ENCODE results near the gene C1orf159. TPM values are rescaled to one million over a fixed set of nuclear protein-coding genes. Genes with fewer than 3 reads are reported as not detected.
A peak's percentile ranks its signal among the peaks of the same experiment; 100 is the strongest.

The C1orf159 gene
- total RNA-seq, 4 donors from 2014 or later, result 2.8 to 6.4 (median 5.3) TPM

- Histone ChIP-seq H3K36me3 (peaks cover 0 to 3% of the 10 kb centered on the region in 2 donors), H3K27ac (no peak overlapping the region), H3K4me1 (peaks cover 3 to 7% of the 10 kb centered on the region in 2 donors), H3K4me3 (no peak overlapping the region), H3K27me3 (peaks cover 4 to 16% (median 6%) of the 10 kb centered on the region in 3 donors), H3K9me3 (peaks cover 0 to 4% (median 0%) of the 10 kb centered on the region in 3 donors)
- in situ Hi-C loops (cut with MboI; ENCODE audit: low sequenced_read_pairs in 4 of 4) (loop anchor here in 1 of 4 donors (25.0 kb wide), 1 partner anchor 144 kb away; the partner anchor contains the start of gene UBE2J2), intact Hi-C loops (cut with DNase I; ENCODE audit: low total_unique reads) (loop anchor here (10.0 kb wide), 1 partner anchor 83 kb away; no protein-coding TSS in a partner anchor)
- no peak for DNase-seq
- no peak for ATAC-seq
- TF ChIP-seq POLR2A (IDR thresholded peaks at IDR 0.05) (no peak), CTCF (IDR thresholded peaks at IDR 0.05 in 4 of 5, conservative IDR thresholded peaks at IDR 0.05 in 1 of 5) (no peak)
These were observed 2.4 kb upstream of the C1orf159 start for GRCh38 chr1:1118011-1118875.

- intact Hi-C loops (cut with DNase I; ENCODE audit: low total_unique reads) (loop anchor here (10.0 kb wide), 1 partner anchor 83 kb away; no protein-coding TSS in a partner anchor), in situ Hi-C loops (cut with MboI; ENCODE audit: low sequenced_read_pairs in 4 of 4) (loop anchor here in 1 of 4 donors (25.0 kb wide), 1 partner anchor 145 kb away; the partner anchor contains the start of gene UBE2J2)
- peaks cover 4 to 16% (median 6%) of the 10 kb centered on the region in 3 donors for H3K27me3 ChIP-seq
- TF ChIP-seq POLR2A (IDR thresholded peaks at IDR 0.05) (no peak), CTCF (IDR thresholded peaks at IDR 0.05 in 4 of 5, conservative IDR thresholded peaks at IDR 0.05 in 1 of 5) (no peak)
- no peak overlapping the region for H3K4me3 ChIP-seq
- ATAC-seq (no peak), DNase-seq (no peak)
- H3K9me3 ChIP-seq, result peaks cover 0 to 6% (median 0%) of the 10 kb centered on the region in 3 donors
- no peak overlapping the region for H3K27ac ChIP-seq
- peaks cover 0 to 7% of the 10 kb centered on the region in 2 donors for H3K36me3 ChIP-seq
- H3K4me1 ChIP-seq, result peaks cover 3 to 7% of the 10 kb centered on the region in 2 donors
These were observed 1.6 kb upstream of the C1orf159 start for GRCh38 chr1:1117469-1117831.

DNA sequence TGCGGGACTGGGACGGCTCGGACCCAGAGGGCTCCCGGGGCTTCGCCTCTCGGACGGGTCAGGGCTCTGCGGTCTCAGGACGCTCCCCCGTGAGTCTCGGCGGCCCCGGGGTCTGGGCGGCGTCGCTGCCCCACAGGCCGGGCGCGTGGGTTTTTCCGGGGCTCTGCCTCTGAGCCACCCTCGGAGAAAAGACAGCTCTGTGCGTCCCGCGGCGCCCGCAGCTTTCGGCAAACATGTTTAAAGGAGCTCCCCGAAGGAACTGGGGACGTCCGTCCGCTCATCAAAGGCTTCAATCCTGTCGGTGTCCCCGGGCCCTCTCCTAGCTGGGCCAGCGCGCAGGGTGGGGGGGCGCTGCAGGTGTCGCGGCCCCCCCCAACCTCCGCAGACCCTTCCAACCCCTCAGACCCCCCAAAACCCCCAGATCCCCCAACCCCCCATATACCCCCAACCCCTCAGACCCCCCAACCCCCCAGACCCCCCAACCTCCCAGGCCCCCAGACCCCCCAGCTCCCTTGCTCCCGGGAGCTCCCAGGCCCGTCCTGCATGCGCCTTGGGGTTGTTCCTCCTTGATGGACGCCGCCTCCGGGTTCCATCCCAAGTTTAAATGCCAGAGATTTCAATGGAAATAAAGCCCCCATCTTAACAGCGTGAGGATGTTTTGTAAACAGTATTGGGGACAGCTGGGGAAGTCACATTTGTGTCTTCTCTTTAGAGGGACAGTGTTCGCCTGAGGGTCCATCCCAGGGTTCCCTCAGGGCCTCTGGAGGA lies 996 bp upstream of the C1orf159 start:
- peaks cover 3 to 16% (median 6%) of the 10 kb centered on the region in 3 donors for H3K27me3 ChIP-seq
- H3K4me1 ChIP-seq, result peaks cover 3 to 7% of the 10 kb centered on the region in 2 donors
- DNase-seq (no peak), ATAC-seq (peak in 1 of 2 donors; percentile 3)
- intact Hi-C loops (cut with DNase I; ENCODE audit: low total_unique reads), result loop anchor here (1.0 to 10.0 kb wide), 3 partner anchors 82 to 258 kb away; partner anchors contain the start of genes AURKAIP1 and UBE2J2
- peaks cover 0 to 6% (median 0%) of the 10 kb centered on the region in 3 donors for H3K9me3 ChIP-seq
- TF ChIP-seq POLR2A (IDR thresholded peaks at IDR 0.05) (no peak), CTCF (IDR thresholded peaks at IDR 0.05 in 4 of 5, conservative IDR thresholded peaks at IDR 0.05 in 1 of 5) (no peak)
- in situ Hi-C loops (cut with MboI; ENCODE audit: low sequenced_read_pairs in 4 of 4), result loop anchor here in 1 of 4 donors (25.0 kb wide), 1 partner anchor 145 kb away; the partner anchor contains the start of gene UBE2J2
- peak overlapping the region in 1 of 4 donors; percentile 48 for H3K27ac ChIP-seq
- H3K4me3 ChIP-seq, result peak overlapping the region; percentile 57 to 97 (median 76)
- H3K36me3 ChIP-seq, result peaks cover 0 to 7% of the 10 kb centered on the region in 2 donors

DNA sequence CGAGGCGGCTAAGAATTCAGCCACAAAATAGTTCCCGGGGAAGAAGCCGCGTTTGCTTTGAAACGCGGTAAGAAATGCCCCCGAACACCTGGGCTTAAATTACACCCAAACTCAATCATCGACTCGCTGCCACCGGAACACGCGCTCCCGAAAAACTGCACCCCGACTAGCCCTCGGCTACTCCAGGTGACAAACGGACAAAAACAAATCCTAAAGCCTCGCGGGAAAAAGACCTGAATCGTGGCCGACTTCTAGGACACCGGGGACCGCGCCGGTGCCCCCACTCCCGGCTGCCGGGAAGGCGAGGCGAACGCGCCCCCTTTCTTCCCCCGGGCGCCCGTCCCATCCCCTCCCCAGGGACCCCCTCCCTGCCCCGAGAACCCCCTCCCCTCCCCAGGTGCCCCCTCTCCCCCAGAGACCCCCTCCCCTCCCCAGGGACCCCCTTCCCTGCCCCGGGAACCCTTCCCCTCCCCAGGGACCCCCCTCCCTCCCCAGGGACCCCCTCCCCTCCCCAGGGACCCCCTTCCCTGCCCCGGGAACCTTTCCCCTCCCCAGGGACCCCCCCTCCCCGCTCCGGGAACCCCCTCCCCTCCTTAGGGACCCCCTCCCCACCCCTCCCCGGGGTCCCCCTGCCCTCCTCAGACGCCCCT lies 628 bp downstream of the C1orf159 start:
- peaks cover 0 to 14% (median 0%) of the 10 kb centered on the region in 3 donors for H3K27me3 ChIP-seq
- H3K4me3 ChIP-seq, result peak overlapping the region; percentile 57 to 97 (median 76)
- no peak for DNase-seq
- peaks cover 0 to 6% (median 0%) of the 10 kb centered on the region in 3 donors for H3K9me3 ChIP-seq
- ATAC-seq, result no peak
- intact Hi-C loops (cut with DNase I; ENCODE audit: low total_unique reads) (loop anchor here (10.0 kb wide), 1 partner anchor 80 kb away; no protein-coding TSS in a partner anchor), in situ Hi-C loops (cut with MboI; ENCODE audit: low sequenced_read_pairs in 4 of 4) (loop anchor here in 1 of 4 donors (25.0 kb wide), 1 partner anchor 147 kb away; the partner anchor contains the start of gene UBE2J2)
- TF ChIP-seq CTCF (IDR thresholded peaks at IDR 0.05 in 4 of 5, conservative IDR thresholded peaks at IDR 0.05 in 1 of 5) (no peak), POLR2A (IDR thresholded peaks at IDR 0.05) (no peak)
- peaks cover 0 to 7% of the 10 kb centered on the region in 2 donors for H3K36me3 ChIP-seq
- H3K4me1 ChIP-seq, result peaks cover 3 to 7% of the 10 kb centered on the region in 2 donors
- peak overlapping the region; percentile 63 to 85 (median 74) for H3K27ac ChIP-seq

Data from gastrocnemius medialis (tissue), 4 donors.